ENCODE results near the gene TENM4.

Gene TENM4

DNA sequence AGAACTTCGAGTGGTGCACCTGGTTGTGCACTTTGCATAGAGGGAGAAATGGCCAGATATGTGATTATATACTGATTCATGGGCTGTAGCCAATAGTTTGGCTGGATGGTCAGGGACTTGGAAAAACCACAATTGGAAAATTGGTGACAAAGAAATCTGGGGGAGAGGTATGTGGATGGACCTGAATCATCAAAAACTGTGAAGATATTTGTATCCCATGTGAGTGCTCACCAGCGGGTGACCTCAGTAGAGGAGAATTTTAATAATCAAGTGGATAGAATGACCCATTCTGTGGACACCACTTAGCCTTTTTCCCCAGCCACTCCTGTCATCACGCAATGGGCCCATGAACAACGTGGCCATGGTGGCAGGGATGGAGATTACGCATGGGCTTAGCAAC, 818.2 kb downstream of the TENM4 start:
- ATAC-seq: no peak
- TF ChIP-seq, protein P1, sequence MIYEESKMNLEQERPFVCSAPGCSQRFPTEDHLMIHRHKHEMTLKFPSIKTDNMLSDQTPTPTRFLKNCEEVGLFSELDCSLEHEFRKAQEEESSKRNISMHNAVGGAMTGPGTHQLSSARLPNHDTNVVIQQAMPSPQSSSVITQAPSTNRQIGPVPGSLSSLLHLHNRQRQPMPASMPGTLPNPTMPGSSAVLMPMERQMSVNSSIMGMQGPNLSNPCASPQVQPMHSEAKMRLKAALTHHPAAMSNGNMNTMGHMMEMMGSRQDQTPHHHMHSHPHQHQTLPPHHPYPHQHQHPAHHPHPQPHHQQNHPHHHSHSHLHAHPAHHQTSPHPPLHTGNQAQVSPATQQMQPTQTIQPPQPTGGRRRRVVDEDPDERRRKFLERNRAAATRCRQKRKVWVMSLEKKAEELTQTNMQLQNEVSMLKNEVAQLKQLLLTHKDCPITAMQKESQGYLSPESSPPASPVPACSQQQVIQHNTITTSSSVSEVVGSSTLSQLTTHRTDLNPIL (CRISPR knock-in tag; IDR thresholded peaks at IDR 0.05; ENCODE audit: low read depth): no peak

DNA sequence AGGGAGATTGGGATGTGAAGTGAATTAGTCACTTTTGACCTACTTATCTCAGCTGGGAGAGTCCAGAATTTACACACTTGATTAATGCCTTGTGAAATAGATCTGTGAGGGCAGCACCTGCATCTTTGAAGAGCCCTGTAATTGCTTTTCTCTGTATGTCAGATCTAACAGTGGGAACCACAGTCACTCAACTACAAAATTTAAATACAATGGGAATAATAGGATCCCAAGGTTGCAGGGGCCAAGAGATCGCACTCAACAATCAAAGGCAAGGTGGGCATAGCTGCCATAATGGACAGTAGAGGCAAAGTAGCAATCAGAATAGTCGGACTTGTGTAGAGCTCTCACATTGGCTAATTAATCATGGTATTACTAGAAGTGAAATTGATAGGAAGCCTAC, 820.7 kb downstream of the TENM4 start:
- no peak for ATAC-seq
- TF ChIP-seq, protein P2, sequence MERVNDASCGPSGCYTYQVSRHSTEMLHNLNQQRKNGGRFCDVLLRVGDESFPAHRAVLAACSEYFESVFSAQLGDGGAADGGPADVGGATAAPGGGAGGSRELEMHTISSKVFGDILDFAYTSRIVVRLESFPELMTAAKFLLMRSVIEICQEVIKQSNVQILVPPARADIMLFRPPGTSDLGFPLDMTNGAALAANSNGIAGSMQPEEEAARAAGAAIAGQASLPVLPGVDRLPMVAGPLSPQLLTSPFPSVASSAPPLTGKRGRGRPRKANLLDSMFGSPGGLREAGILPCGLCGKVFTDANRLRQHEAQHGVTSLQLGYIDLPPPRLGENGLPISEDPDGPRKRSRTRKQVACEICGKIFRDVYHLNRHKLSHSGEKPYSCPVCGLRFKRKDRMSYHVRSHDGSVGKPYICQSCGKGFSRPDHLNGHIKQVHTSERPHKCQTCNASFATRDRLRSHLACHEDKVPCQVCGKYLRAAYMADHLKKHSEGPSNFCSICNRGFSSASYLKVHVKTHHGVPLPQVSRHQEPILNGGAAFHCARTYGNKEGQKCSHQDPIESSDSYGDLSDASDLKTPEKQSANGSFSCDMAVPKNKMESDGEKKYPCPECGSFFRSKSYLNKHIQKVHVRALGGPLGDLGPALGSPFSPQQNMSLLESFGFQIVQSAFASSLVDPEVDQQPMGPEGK (CRISPR knock-in tag; IDR thresholded peaks at IDR 0.05; ENCODE audit: borderline replicate concordance): no peak
- TF ChIP-seq ZNF8 (CRISPR knock-in tag; IDR thresholded peaks at IDR 0.05): no peak
- no peak for TF ChIP-seq RARB (CRISPR knock-in tag; IDR thresholded peaks at IDR 0.05)
- TF ChIP-seq ZC3H10 (CRISPR knock-in tag; IDR thresholded peaks at IDR 0.05): no peak
- TF ChIP-seq CSDC2 (CRISPR knock-in tag; IDR thresholded peaks at IDR 0.05): no peak
- TF ChIP-seq SNAI2 (CRISPR knock-in tag; IDR thresholded peaks at IDR 0.05): no peak
- no peak for TF ChIP-seq TOX (CRISPR knock-in tag; IDR thresholded peaks at IDR 0.05; ENCODE audit: borderline replicate concordance)
- TF ChIP-seq ZFP3 (CRISPR knock-in tag; IDR thresholded peaks at IDR 0.05): no peak

DNA sequence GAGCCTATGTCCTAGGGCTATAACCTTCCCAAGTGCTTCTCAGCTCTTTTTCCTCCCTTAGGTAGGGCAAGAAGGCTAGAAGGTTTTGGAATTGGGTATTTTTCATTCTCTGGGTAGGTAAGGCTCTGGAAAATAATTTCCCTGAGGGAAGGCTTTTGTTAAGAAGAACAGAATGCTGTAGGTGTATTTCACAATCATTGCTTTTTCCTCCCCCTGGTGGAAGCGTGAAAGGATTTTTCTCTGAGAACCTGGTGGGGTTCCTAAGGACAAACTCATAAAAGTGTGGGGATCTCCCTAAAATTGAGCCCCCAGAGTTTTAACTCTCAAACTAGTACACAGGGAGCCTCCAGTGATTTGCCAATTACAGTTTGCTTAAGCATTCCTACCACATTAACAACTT, 825.1 kb downstream of the TENM4 start:
- TF ChIP-seq, protein P3, sequence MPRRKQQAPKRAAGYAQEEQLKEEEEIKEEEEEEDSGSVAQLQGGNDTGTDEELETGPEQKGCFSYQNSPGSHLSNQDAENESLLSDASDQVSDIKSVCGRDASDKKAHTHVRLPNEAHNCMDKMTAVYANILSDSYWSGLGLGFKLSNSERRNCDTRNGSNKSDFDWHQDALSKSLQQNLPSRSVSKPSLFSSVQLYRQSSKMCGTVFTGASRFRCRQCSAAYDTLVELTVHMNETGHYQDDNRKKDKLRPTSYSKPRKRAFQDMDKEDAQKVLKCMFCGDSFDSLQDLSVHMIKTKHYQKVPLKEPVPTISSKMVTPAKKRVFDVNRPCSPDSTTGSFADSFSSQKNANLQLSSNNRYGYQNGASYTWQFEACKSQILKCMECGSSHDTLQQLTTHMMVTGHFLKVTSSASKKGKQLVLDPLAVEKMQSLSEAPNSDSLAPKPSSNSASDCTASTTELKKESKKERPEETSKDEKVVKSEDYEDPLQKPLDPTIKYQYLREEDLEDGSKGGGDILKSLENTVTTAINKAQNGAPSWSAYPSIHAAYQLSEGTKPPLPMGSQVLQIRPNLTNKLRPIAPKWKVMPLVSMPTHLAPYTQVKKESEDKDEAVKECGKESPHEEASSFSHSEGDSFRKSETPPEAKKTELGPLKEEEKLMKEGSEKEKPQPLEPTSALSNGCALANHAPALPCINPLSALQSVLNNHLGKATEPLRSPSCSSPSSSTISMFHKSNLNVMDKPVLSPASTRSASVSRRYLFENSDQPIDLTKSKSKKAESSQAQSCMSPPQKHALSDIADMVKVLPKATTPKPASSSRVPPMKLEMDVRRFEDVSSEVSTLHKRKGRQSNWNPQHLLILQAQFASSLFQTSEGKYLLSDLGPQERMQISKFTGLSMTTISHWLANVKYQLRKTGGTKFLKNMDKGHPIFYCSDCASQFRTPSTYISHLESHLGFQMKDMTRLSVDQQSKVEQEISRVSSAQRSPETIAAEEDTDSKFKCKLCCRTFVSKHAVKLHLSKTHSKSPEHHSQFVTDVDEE (CRISPR knock-in tag; IDR thresholded peaks at IDR 0.05): no peak
- TF ChIP-seq, protein P2 (CRISPR knock-in tag; IDR thresholded peaks at IDR 0.05; ENCODE audit: borderline replicate concordance): no peak
- ATAC-seq: no peak

DNA sequence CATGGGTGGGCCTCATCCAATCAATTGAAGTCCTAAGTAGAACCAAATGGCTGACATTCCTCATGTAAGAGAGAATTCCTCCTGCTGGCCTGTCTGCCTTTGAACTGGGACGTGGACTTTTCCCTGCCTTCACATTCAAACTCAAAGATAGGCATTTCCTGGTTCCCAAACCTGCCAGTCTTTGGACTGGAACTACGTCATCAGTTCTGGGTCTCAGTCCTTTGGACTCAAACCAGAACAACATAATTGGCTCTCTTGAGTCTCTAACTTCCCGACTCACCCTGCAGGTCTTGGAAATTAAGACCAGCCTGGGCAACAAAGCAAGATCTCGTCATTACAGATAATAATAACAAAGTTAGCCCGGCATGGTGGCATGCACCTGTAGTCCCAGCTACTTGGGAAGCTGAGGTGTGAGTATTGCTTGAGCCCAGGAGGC, 827.4 kb downstream of the TENM4 start:
- TF ChIP-seq, protein P2 (CRISPR knock-in tag; IDR thresholded peaks at IDR 0.05; ENCODE audit: borderline replicate concordance): no peak
- TF ChIP-seq TCF4 (CRISPR knock-in tag; IDR thresholded peaks at IDR 0.05; ENCODE audit: borderline replicate concordance): no peak
- TF ChIP-seq GLIS3 (CRISPR knock-in tag; IDR thresholded peaks at IDR 0.05): no peak
- TF ChIP-seq, protein P4, sequence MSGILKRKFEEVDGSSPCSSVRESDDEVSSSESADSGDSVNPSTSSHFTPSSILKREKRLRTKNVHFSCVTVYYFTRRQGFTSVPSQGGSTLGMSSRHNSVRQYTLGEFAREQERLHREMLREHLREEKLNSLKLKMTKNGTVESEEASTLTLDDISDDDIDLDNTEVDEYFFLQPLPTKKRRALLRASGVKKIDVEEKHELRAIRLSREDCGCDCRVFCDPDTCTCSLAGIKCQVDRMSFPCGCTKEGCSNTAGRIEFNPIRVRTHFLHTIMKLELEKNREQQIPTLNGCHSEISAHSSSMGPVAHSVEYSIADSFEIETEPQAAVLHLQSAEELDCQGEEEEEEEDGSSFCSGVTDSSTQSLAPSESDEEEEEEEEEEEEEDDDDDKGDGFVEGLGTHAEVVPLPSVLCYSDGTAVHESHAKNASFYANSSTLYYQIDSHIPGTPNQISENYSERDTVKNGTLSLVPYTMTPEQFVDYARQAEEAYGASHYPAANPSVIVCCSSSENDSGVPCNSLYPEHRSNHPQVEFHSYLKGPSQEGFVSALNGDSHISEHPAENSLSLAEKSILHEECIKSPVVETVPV (CRISPR knock-in tag; IDR thresholded peaks at IDR 0.05): no peak
- no peak for TF ChIP-seq ESRRG (CRISPR knock-in tag; IDR thresholded peaks at IDR 0.05)
- TF ChIP-seq, protein P5, sequence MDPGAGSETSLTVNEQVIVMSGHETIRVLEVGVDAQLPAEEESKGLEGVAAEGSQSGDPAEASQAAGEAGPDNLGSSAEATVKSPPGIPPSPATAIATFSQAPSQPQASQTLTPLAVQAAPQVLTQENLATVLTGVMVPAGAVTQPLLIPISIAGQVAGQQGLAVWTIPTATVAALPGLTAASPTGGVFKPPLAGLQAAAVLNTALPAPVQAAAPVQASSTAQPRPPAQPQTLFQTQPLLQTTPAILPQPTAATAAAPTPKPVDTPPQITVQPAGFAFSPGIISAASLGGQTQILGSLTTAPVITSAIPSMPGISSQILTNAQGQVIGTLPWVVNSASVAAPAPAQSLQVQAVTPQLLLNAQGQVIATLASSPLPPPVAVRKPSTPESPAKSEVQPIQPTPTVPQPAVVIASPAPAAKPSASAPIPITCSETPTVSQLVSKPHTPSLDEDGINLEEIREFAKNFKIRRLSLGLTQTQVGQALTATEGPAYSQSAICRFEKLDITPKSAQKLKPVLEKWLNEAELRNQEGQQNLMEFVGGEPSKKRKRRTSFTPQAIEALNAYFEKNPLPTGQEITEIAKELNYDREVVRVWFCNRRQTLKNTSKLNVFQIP (CRISPR knock-in tag; IDR thresholded peaks at IDR 0.05; ENCODE audit: borderline replicate concordance, low read depth): no peak
- no peak for TF ChIP-seq SNAI2 (CRISPR knock-in tag; IDR thresholded peaks at IDR 0.05)
- no peak for TF ChIP-seq ZFP30 (CRISPR knock-in tag; IDR thresholded peaks at IDR 0.05)
- no peak for TF ChIP-seq ISL1 (CRISPR knock-in tag; IDR thresholded peaks at IDR 0.05)
- TF ChIP-seq ZFP3 (CRISPR knock-in tag; IDR thresholded peaks at IDR 0.05): no peak
- no peak for TF ChIP-seq PPARA (CRISPR knock-in tag; IDR thresholded peaks at IDR 0.05; ENCODE audit: borderline replicate concordance)
- no peak for TF ChIP-seq ARNTL (CRISPR knock-in tag; IDR thresholded peaks at IDR 0.05; ENCODE audit: borderline replicate concordance, low read depth)
- TF ChIP-seq TOX (CRISPR knock-in tag; IDR thresholded peaks at IDR 0.05; ENCODE audit: borderline replicate concordance): no peak
- TF ChIP-seq ZNF8 (CRISPR knock-in tag; IDR thresholded peaks at IDR 0.05): no peak
- TF ChIP-seq, protein P1 (CRISPR knock-in tag; IDR thresholded peaks at IDR 0.05; ENCODE audit: low read depth): no peak
- no peak for TF ChIP-seq OSR1 (CRISPR knock-in tag; IDR thresholded peaks at IDR 0.05)
- no peak for TF ChIP-seq ZNF565 (CRISPR knock-in tag; conservative IDR thresholded peaks at IDR 0.05; ENCODE audit: low read depth)
- ATAC-seq: no peak
